CD1c-positive myeloid dendritic cell (primary cell): ENCODE results near the gene GREM2.

Experiments
- DNase-seq: peaks from one replicate; pipeline ENCODE4 v3.0.0-alpha.2; 2016; ENCODE audit errors: extremely low spot score

GREM2 gene

GRCh38 chr1:240455228-240455821 lies 156.6 kb downstream of the GREM2 start:
- DNase-seq = no peak

GRCh38 chr1:240445369-240445768 lies 166.6 kb downstream of the GREM2 start:
- DNase-seq = no peak

DNA sequence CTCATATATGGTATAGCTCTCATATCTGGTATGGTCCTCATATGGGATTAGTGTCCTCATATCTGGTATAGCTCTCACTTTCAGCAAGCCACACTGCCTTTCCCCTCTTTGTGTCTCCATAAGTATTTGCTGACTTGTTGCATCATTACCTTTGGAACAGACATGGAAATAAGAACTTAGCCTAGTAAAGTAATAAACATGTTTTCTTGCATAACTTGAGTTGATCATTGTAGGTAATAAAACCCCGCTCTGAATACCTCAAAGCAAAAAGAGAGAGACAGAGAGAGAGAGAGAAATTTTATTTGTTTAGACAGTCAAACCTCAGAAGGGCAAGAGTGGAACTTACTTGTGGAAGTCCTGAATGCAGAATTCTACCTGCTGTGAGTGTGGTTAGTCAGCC lies 170.3 kb downstream of the GREM2 start:
- DNase-seq = no peak
